H1 (cell line): ENCODE results near the gene TPD52L1. TPM values are rescaled to one million over a fixed set of nuclear protein-coding genes. Genes with fewer than 3 reads are reported as not detected.

Source experiments
- CTCF ChIA-PET: fragments of 300-600 bp; sonication (Branson Sonifier 250); formaldehyde crosslinking; loops from one replicate; lab custom pipeline; 2021; ENCODE audit not compliant: partially characterized antibody; lab: Charles Lee
- POLR2A ChIA-PET: fragments of 300-600 bp; sonication (Branson Sonifier 250); formaldehyde crosslinking; loops from one replicate; lab custom pipeline; 2021; ENCODE audit warnings: inconsistent platforms; ENCODE audit not compliant: partially characterized antibody; lab: Charles Lee
- DNase-seq, 2 experiments: peaks; one replicate each; pipeline versions ENCODE4 v3.0.0 to v3.0.0-alpha.2; 2010 to 2022; ENCODE audit warnings: low spot score in 2 of 2, low read depth in 1 of 2, mixed read lengths in 1 of 2
- FAIRE-seq: peaks from 2 replicates; lab custom pipeline; 2011; peaks lifted over from hg19 to GRCh38; lab: Jason Lieb, UNC
- H2AFZ ChIP-seq: 2 replicates; pipeline ENCODE4 v1.8.1; 2012; ENCODE audit warnings: low read length, inconsistent platforms
- H2AK5ac ChIP-seq: 2 replicates; pipeline ENCODE4 v1.6.1; 2013; ENCODE audit warnings: low read depth, low read length
- H2BK120ac ChIP-seq: replicated peaks from 2 replicates; pipeline ENCODE3; 2013; ENCODE audit warnings: low read depth, low read length, inconsistent platforms
- H2BK12ac ChIP-seq: 2 replicates; pipeline ENCODE4 v1.6.1; 2013; ENCODE audit warnings: low read depth, low read length
- H2BK15ac ChIP-seq: 2 replicates; pipeline ENCODE4 v1.6.1; 2013; ENCODE audit warnings: low read length
- H2BK20ac ChIP-seq: 2 replicates; pipeline ENCODE4 v1.6.1; 2013; ENCODE audit warnings: low read length
- H2BK5ac ChIP-seq: 2 replicates; pipeline ENCODE4 v1.6.1; 2013; ENCODE audit warnings: low read depth, low read length
- H3K14ac ChIP-seq: 2 replicates; pipeline ENCODE4 v1.6.1; 2013; ENCODE audit warnings: inconsistent platforms; ENCODE audit not compliant: insufficient read length
- H3K18ac ChIP-seq: 2 replicates; pipeline ENCODE4 v1.6.1; 2013; ENCODE audit warnings: low read length; ENCODE audit errors: extremely low read depth
- H3K23ac ChIP-seq: 2 replicates; pipeline ENCODE4 v1.6.1; 2013; ENCODE audit warnings: inconsistent platforms; ENCODE audit not compliant: insufficient read length
- H3K23me2 ChIP-seq: 2 replicates; pipeline ENCODE4 v1.6.1; 2013; ENCODE audit warnings: low read depth, low read length
- H3K27ac ChIP-seq: 2 replicates; pipeline ENCODE4 v1.6.1; 2011; ENCODE audit warnings: low read depth, low read length, inconsistent platforms
- H3K27me3 ChIP-seq, 4 experiments: replicated peaks in 1 of 4; 1 replicate in 1 of 4; 2 replicates in 3 of 4; pipeline versions ENCODE4 v1.6.1 to v1.8.1; 2011 to 2013; ENCODE audit warnings: low read length in 3 of 4, mild to moderate bottlenecking in 3 of 4, inconsistent platforms in 2 of 4, mixed read lengths in 2 of 4, moderate library complexity in 1 of 4; ENCODE audit not compliant: control insufficient read depth in 3 of 4, insufficient read depth in 3 of 4; ENCODE audit errors: extremely low read depth in 1 of 4
- H3K36me3 ChIP-seq, 4 experiments: 2 replicates each; pipeline versions ENCODE4 v1.6.1 to v1.8.1; 2011 to 2013; ENCODE audit warnings: mild to moderate bottlenecking in 4 of 4, low read length in 3 of 4, moderate library complexity in 2 of 4, control low read depth in 1 of 4, inconsistent platforms in 1 of 4; ENCODE audit not compliant: insufficient read depth in 4 of 4, control insufficient read depth in 2 of 4
- H3K4ac ChIP-seq: replicated peaks from 2 replicates; pipeline ENCODE3; 2013; ENCODE audit warnings: low read length, low read depth, mixed read lengths, inconsistent platforms; ENCODE audit not compliant: insufficient read length
- H3K4me1 ChIP-seq, 4 experiments: replicated peaks in 1 of 4; 1 replicate in 1 of 4; 2 replicates in 3 of 4; pipeline versions ENCODE4 v1.6.1 to v1.8.1; 2011 to 2013; ENCODE audit warnings: low read length in 3 of 4, inconsistent platforms in 2 of 4, mixed read lengths in 1 of 4; ENCODE audit not compliant: insufficient read depth in 4 of 4, control insufficient read depth in 3 of 4
- H3K4me2 ChIP-seq, 2 experiments: 2 replicates each; pipeline versions ENCODE4 v1.6.1 to v1.8.1; 2011 to 2013; ENCODE audit warnings: low read depth in 2 of 2, low read length in 2 of 2, control low read depth in 1 of 2, inconsistent platforms in 1 of 2, mild to moderate bottlenecking in 1 of 2; ENCODE audit not compliant: insufficient read depth in 1 of 2
- H3K4me3 ChIP-seq, 4 experiments: fragments of 200-600, 300-600 bp in 1 of 4; sonication (generic), shearing (Covaris generic), sonication (Bioruptor Twin) in 1 of 4; 2 replicates each; pipeline versions ENCODE4 v1.5.1 to v1.8.1; 2011 to 2016; ENCODE audit warnings: low read length in 4 of 4, low read depth in 3 of 4, control low read depth in 2 of 4, inconsistent platforms in 2 of 4, mild to moderate bottlenecking in 2 of 4, mixed read lengths in 1 of 4, moderate library complexity in 1 of 4; ENCODE audit not compliant: insufficient read depth in 2 of 4; ENCODE audit errors: extremely low read depth in 1 of 4
- H3K56ac ChIP-seq: replicated peaks from 2 replicates; pipeline ENCODE3; 2013; ENCODE audit warnings: low read depth, mild to moderate bottlenecking, mixed read lengths, low read length, inconsistent platforms; ENCODE audit not compliant: insufficient read length
- H3K79me1 ChIP-seq: 2 replicates; pipeline ENCODE4 v1.6.1; 2013; ENCODE audit warnings: low read depth, low read length, control low read depth
- H3K79me2 ChIP-seq, 2 experiments: 2 replicates each; pipeline versions ENCODE4 v1.6.1 to v1.8.1; 2012 to 2013; ENCODE audit warnings: low read length in 2 of 2, mild to moderate bottlenecking in 2 of 2, inconsistent platforms in 1 of 2; ENCODE audit not compliant: insufficient read depth in 2 of 2, control insufficient read depth in 1 of 2
- H3K9ac ChIP-seq, 4 experiments: replicated peaks in 1 of 4; 1 replicate in 1 of 4; 2 replicates in 3 of 4; pipeline versions ENCODE4 v1.6.1 to v1.8.1; 2011 to 2013; ENCODE audit warnings: low read depth in 3 of 4, low read length in 3 of 4, control low read depth in 2 of 4, mild to moderate bottlenecking in 2 of 4, moderate library complexity in 2 of 4, inconsistent platforms in 1 of 4; ENCODE audit errors: extremely low read depth in 1 of 4
- H3K9me3 ChIP-seq, 2 experiments: 2 replicates each; pipeline versions ENCODE4 v1.6.1 to v1.8.1; 2012 to 2013; ENCODE audit warnings: mild to moderate bottlenecking in 2 of 2, moderate library complexity in 2 of 2, control low read depth in 1 of 2, inconsistent platforms in 1 of 2, low read depth in 1 of 2, low read length in 1 of 2, mixed read lengths in 1 of 2; ENCODE audit not compliant: insufficient read depth in 2 of 2
- H4K20me1 ChIP-seq, 2 experiments: replicated peaks in 1 of 2; 2 replicates each; pipeline versions ENCODE3 to v1.8.1; 2011 to 2013; ENCODE audit warnings: inconsistent platforms in 2 of 2, low read length in 2 of 2, mild to moderate bottlenecking in 1 of 2; ENCODE audit not compliant: insufficient read depth in 2 of 2, control insufficient read depth in 1 of 2
- H4K5ac ChIP-seq: 2 replicates; pipeline ENCODE4 v1.6.1; 2013; ENCODE audit warnings: low read length, low read depth, mixed read lengths, inconsistent platforms; ENCODE audit not compliant: insufficient read length
- H4K8ac ChIP-seq: 2 replicates; pipeline ENCODE4 v1.8.0; 2013; ENCODE audit warnings: mild to moderate bottlenecking, moderate library complexity, low read length, inconsistent platforms; ENCODE audit not compliant: insufficient read depth; ENCODE audit errors: extremely low read depth
- H4K91ac ChIP-seq: replicated peaks from 2 replicates; pipeline ENCODE3; 2013; ENCODE audit warnings: low read length, mixed read lengths, inconsistent platforms; ENCODE audit not compliant: insufficient read length
- ASH2L ChIP-seq: fragments of 200-600, 300-600 bp; sonication (generic); IDR thresholded peaks from one replicate; pipeline ENCODE4 v1.7.1; 2017; ENCODE audit warnings: low read length
- CHD2 ChIP-seq: IDR thresholded peaks from 2 replicates; pipeline ENCODE4 v1.6.1; 2012; ENCODE audit warnings: low read length, improper control_type of control experiment
- CTBP2 ChIP-seq: IDR thresholded peaks from 2 replicates; pipeline ENCODE4 v1.7.0; 2011; ENCODE audit warnings: borderline replicate concordance, mild to moderate bottlenecking, moderate library complexity, mixed read lengths, low read length; ENCODE audit not compliant: insufficient read depth, insufficient read length
- E2F6 ChIP-seq: IDR thresholded peaks from 2 replicates; pipeline ENCODE4 v1.6.1; 2012; ENCODE audit warnings: inconsistent platforms
- EP300 ChIP-seq, 2 experiments: IDR thresholded peaks; 1 replicate in 1 of 2; 2 replicates in 1 of 2; pipeline ENCODE4 v1.6.1; 2011 to 2012; ENCODE audit warnings: low read depth in 2 of 2, low read length in 2 of 2, mild to moderate bottlenecking in 2 of 2, borderline replicate concordance in 1 of 2, inconsistent platforms in 1 of 2, moderate library complexity in 1 of 2
- KDM4A ChIP-seq: IDR thresholded peaks from one replicate; pipeline ENCODE4 v1.7.1; 2012; ENCODE audit warnings: low read depth, mild to moderate bottlenecking, moderate library complexity, low read length, inconsistent platforms; ENCODE audit not compliant: severe bottlenecking
- MAX ChIP-seq: IDR thresholded peaks from 2 replicates; pipeline ENCODE4 v1.6.1; 2012; ENCODE audit warnings: inconsistent platforms
- RAD21 ChIP-seq, 2 experiments: IDR thresholded peaks in 1 of 2; conservative IDR thresholded peaks in 1 of 2; 2 replicates each; pipeline ENCODE4 v1.6.1; 2011; ENCODE audit warnings: low read depth in 2 of 2, low read length in 2 of 2, improper control_type of control experiment in 1 of 2, inconsistent platforms in 1 of 2, mild to moderate bottlenecking in 1 of 2, moderate library complexity in 1 of 2
- RBBP5 ChIP-seq: IDR thresholded peaks from 2 replicates; pipeline ENCODE4 v1.7.1; 2012; ENCODE audit warnings: low read depth, mild to moderate bottlenecking, inconsistent platforms, low read length, moderate library complexity, borderline replicate concordance
- RNF2 ChIP-seq: fragments of 200-900, 300-1000 bp; sonication (generic); IDR thresholded peaks from 2 replicates; pipeline ENCODE4 v1.7.1; 2016; ENCODE audit warnings: borderline replicate concordance, low read depth, mild to moderate bottlenecking, antibody characterized with exemption, low read length; ENCODE audit not compliant: poor library complexity, severe bottlenecking; ENCODE audit errors: missing control alignments
- SRF ChIP-seq: IDR thresholded peaks from 2 replicates; pipeline ENCODE4 v1.6.1; 2011; ENCODE audit warnings: mild to moderate bottlenecking, low read depth, low read length, moderate library complexity
- YY1 ChIP-seq: IDR thresholded peaks from 2 replicates; pipeline ENCODE4 v1.6.1; 2011; ENCODE audit warnings: low read depth, mild to moderate bottlenecking, low read length
- WGBS, 2 experiments: shearing (Covaris generic) in 1 of 2; methylation state at CpG; one replicate each; pipeline versions ENCODE4 v1.1.6 to v1.1.7; 2013 to 2015; ENCODE audit warnings: low lambda C conversion rate in 2 of 2, mixed read lengths in 2 of 2, inconsistent platforms in 1 of 2, low coverage in 1 of 2, missing lambda C conversion rate in 1 of 2; ENCODE audit not compliant: insufficient replicate concordance in 2 of 2, insufficient coverage in 1 of 2, insufficient read length in 1 of 2; ENCODE audit errors: extremely low coverage in 1 of 2, missing lambda C conversion rate in 1 of 2; 5-methylcytosine and 5-hydroxymethylcytosine counted together
- polyA plus RNA-seq, 7 experiments: library from polyadenylated mRNA; depleted of rRNA in 3 of 7; stranded (reverse) in 5 of 7; unstranded in 2 of 7; fragments of >200 nt in 5 of 7; fragments of 200-250 nt in 2 of 7; gene quantifications; 1 replicate in 5 of 7; 2 replicates in 1 of 7; 4 replicates in 1 of 7; pipeline versions ENCODE4 v1.2.1 to v1.2.3, GENCODE V29; 2011 to 2013; ENCODE audit warnings: missing spikeins in 2 of 7, mixed read lengths in 2 of 7
- total RNA-seq: library from RNA; stranded (reverse); fragmentation: NEBNext Ultra II Directional; extraction: Animal tissue kit (Norgen Biotek cat#: 25700); gene quantifications from 2 replicates; pipeline ENCODE4 v1.2.1, GENCODE V29; 2021

Gene TPD52L1
- total and polyA plus RNA-seq, 2 of the 8 experiments (the other 6 are each of a cell fraction or from before 2014, with no cell fraction given), result 7.4 to 14.2 TPM

GRCh38 chr6:125296471-125296870 is 142.9 kb downstream of the TPD52L1 start:
- Histone ChIP-seq H3K79me1 (peaks cover 3% of the 10 kb centered on the region; the same call in 1 of the 2 replicates), H4K20me1 (peaks cover 0 to 3% of the 10 kb centered on the region in 2 experiments), H3K4me3 (no peak overlapping the region), H3K4me1 (no peaks in the 10 kb centered on the region; a peak in 1 of 7 replicates), H3K79me2 (peaks cover 0 to 18% of the 10 kb centered on the region in 2 experiments; a peak in 2 of 4 replicates), H3K9me3 (no peaks in the 10 kb centered on the region), H2BK15ac (no peak overlapping the region), H3K18ac (no peak overlapping the region), H3K4ac (no peak overlapping the region), H2AFZ (no peak overlapping the region), H2BK12ac (no peak overlapping the region), H3K36me3 (peaks cover 11 to 47% (median 31%) of the 10 kb centered on the region in 4 experiments), H3K9ac (no peak overlapping the region), H4K5ac (no peak overlapping the region), H4K8ac (no peak overlapping the region), H2BK20ac (no peak overlapping the region), H3K23ac (no peak overlapping the region), H3K27ac (no peak overlapping the region), H4K91ac (no peak overlapping the region), H3K27me3 (no peaks in the 10 kb centered on the region), H2BK5ac (no peak overlapping the region), H3K56ac (no peak overlapping the region), H2BK120ac (no peak overlapping the region), H3K23me2 (no peaks in the 10 kb centered on the region), H3K4me2 (no peak overlapping the region), H2AK5ac (no peak overlapping the region), H3K14ac (no peak overlapping the region)
- ChIA-PET CTCF (interaction anchor here (0.8 kb wide), 1 partner anchor 572 kb away, joined by 3 read pairs; no protein-coding TSS in a partner anchor), POLR2A (no interaction called here)
- DNase-seq (no peak), FAIRE-seq (no peak)
- 100% methylated on average over 1 of the region's 1 CpG; no CpG with 5 or more reads in 1 of the 2 experiments for WGBS, 2 experiments
- TF ChIP-seq CHD2 (no peak), SRF (no peak), RBBP5 (no peak), RAD21 (IDR thresholded peaks at IDR 0.05 in 1 of 2, conservative IDR thresholded peaks at IDR 0.05 in 1 of 2; ENCODE audit: low read depth in 2 of 2, low read length in 2 of 2) (no peak), EP300 (IDR thresholded peaks at IDR 0.05; ENCODE audit: borderline replicate concordance in 1 of 2, low read depth in 2 of 2, low read length in 2 of 2) (no peak), ASH2L (no peak), RNF2 (no peak), YY1 (no peak), CTBP2 (no peak), E2F6 (no peak), KDM4A (no peak), MAX (no peak)
